Activated CD4-positive, alpha-beta T cell treated with anti-CD3 and anti-CD28 coated beads for 48 hours (primary cell): ENCODE data around the gene SEC22C.
"Not testable (repeated sequence)": the region's sequence is repeated elsewhere in the genome, so short reads cannot be mapped to it uniquely, and the experiment has no call there.

Source experiments
- DNase-seq: peaks from one replicate; pipeline ENCODE4 v3.0.0-alpha.2; 2020

Gene SEC22C

GRCh38 chr3:42581709-42582473 lies at the start of gene SEC22C:
TSS of gene SEC22C (minus strand) at chr3:42581967. CDS start at chr3:42569046, 12,921 bp downstream.
- DNase-seq = peak; percentile 97

GRCh38 chr3:42613462-42613861 lies 31.7 kb upstream of the SEC22C start:
- DNase-seq = no peak

GRCh38 chr3:42612928-42613327 lies 31.2 kb upstream of the SEC22C start:
- no peak for DNase-seq

GRCh38 chr3:42612217-42612616 lies 30.4 kb upstream of the SEC22C start:
- DNase-seq = no peak

- no peak for DNase-seq
These were observed 29.2 kb upstream of the SEC22C start for GRCh38 chr3:42610976-42611375.

GRCh38 chr3:42608581-42608980 lies 26.8 kb upstream of the SEC22C start:
- DNase-seq = no peak

- no peak for DNase-seq
These were observed 23.9 kb upstream of the SEC22C start for GRCh38 chr3:42605546-42606173.

GRCh38 chr3:42602961-42603360 lies 21.2 kb upstream of the SEC22C start:
- DNase-seq = no peak

GRCh38 chr3:42601896-42602581 lies 20.3 kb upstream of the SEC22C start:
- DNase-seq = no peak

GRCh38 chr3:42600958-42601675 lies 19.4 kb upstream of the SEC22C start:
- DNase-seq = peak; percentile 77

- DNase-seq = peak; percentile 100
These were observed 18.6 kb upstream of the SEC22C start, which contains the start of gene NKTR for GRCh38 chr3:42600111-42600957. TSS of gene NKTR (plus strand) at chr3:42600686. CDS start at chr3:42601007, 321 bp downstream.

- DNase-seq = not testable (repeated sequence)
These were observed 15.3 kb upstream of the SEC22C start for GRCh38 chr3:42597098-42597497.

GRCh38 chr3:42595682-42596081 lies 13.9 kb upstream of the SEC22C start:
- DNase-seq = no peak

GRCh38 chr3:42593635-42594034 lies 11.9 kb upstream of the SEC22C start:
- DNase-seq = no peak

- no peak for DNase-seq
These were observed 10.0 kb upstream of the SEC22C start for GRCh38 chr3:42591811-42592210.

GRCh38 chr3:42590989-42591756 lies 9.4 kb upstream of the SEC22C start:
- peak; percentile 19 for DNase-seq

GRCh38 chr3:42589382-42590109 lies 7.8 kb upstream of the SEC22C start:
- no peak for DNase-seq

GRCh38 chr3:42588625-42589024 lies 6.9 kb upstream of the SEC22C start:
- no peak for DNase-seq

- DNase-seq = no peak
These were observed 805 bp upstream of the SEC22C start for GRCh38 chr3:42582474-42583070.

- DNase-seq = no peak
These were observed 413 bp downstream of the SEC22C start for GRCh38 chr3:42581400-42581708.
